ENCODE measurements around the gene IRX4. TPM values are rescaled to one million over a fixed set of nuclear protein-coding genes. Genes with fewer than 3 reads are reported as not detected.
"Not testable (repeated sequence)": the region's sequence is repeated elsewhere in the genome, so short reads cannot be mapped to it uniquely, and the experiment has no call there.

IRX4 gene
- total RNA-seq, 1 experiment from 2014 or later: 16.5 TPM

DNA sequence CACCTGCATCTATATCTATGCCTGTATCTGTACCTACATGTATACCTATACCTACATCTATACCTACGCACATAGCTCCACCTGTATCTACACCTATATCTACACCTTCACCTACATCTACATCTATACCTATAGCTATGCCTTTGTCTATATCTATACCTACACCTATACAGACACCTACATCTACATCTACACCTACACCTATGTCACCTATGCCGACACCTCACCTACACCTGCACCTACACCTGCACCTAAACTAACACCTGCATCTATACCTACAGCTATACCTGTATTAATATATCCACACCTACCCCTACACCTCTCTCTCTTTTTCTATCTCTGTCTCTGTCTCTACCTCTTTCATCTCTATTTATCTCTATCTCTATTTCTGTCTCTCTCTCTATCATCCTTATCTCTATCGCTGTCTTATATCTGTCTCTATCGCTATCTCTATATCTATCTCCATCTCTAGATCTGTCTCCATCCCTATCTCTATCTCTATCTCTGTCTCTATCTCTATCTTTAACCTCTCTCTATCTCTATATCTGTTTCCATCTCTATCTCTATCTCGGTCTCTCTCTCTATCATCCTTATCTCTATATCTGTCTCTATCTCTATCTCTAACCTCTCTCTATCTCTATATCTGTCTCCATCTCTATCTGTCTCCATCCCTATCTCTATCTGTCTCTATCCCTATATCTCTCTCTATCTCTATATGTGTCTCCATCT lies 37.9 kb downstream of the IRX4 start:
- intact Hi-C loops (cut with micrococcal nuclease): no loop called here
- no TSS peak for BruUV-seq (replicated peaks)
- no peak for ATAC-seq

DNA sequence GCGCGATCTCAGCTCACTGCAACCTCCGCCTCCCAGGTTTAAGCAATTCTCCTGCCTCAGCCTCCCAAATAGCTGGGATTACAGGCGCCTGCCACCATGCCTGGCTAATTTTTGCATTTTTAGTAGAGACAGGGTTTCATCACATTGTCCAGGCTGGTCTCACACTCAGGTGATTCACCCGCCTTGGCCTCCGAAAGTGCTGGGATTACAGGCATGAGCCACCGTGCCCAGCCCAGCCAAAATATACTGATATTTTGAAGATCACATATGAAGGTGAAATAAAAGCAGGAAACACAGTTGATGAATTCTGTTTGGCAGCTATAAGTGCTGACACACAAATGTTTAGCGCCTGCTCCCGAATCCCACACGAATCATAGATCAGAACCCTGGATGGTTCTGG lies 39.0 kb downstream of the IRX4 start:
- POLR2A ChIA-PET; BruUV-seq (replicated peaks); RAD21 ChIA-PET (ENCODE audit: low non-redundant PET in 1 of 2, low total read pairs in 2 of 2, uncharacterized antibody in 2 of 2, unreplicated experiment in 2 of 2): not testable (repeated sequence)

More for the DNA sequence above, 37.9 kb downstream of the IRX4 start:
- Histone ChIP-seq H4K20me1 (ENCODE audit: insufficient read depth) (no peaks in the 10 kb centered on the region), H3K9me2 (ENCODE audit: insufficient read depth) (no peaks in the 10 kb centered on the region), H3K27me3 (ENCODE audit: insufficient read depth, low read length) (peaks cover 4% of the 10 kb centered on the region; the same call in 1 of the 2 replicates), H3K4me3 (replicated peaks in 1 of 2; ENCODE audit: low read depth in 1 of 2, low read length in 2 of 2) (no peak overlapping the region), H3K36me3 (ENCODE audit: control insufficient read depth in 1 of 2, insufficient read depth in 2 of 2, low read length in 2 of 2) (no peaks in the 10 kb centered on the region), H2AFZ (ENCODE audit: low read depth, low read length, poor library complexity, severe bottlenecking) (no peak overlapping the region), H3K9me3 (ENCODE audit: control insufficient read depth in 1 of 2, insufficient read depth in 1 of 2, low read depth in 1 of 2, low read length in 2 of 2) (no peaks in the 10 kb centered on the region), H3K79me2 (ENCODE audit: insufficient read depth, low read length) (no peaks in the 10 kb centered on the region), H3K4me2 (ENCODE audit: low read length) (no peak overlapping the region), H3K4me1 (ENCODE audit: control insufficient read depth in 1 of 2, insufficient read depth in 2 of 2, low read length in 2 of 2) (no peaks in the 10 kb centered on the region), H3K27ac (ENCODE audit: low read depth, low read length) (no peak overlapping the region), H3K9ac (ENCODE audit: low read length) (no peak overlapping the region)
- TF ChIP-seq JUND (IDR thresholded peaks at IDR 0.05) (no peak), SIN3A (IDR thresholded peaks at IDR 0.05; ENCODE audit: low read depth) (no peak), SP1 (IDR thresholded peaks at IDR 0.05; ENCODE audit: low read depth) (no peak), ZFX (IDR thresholded peaks at IDR 0.05) (no peak), SRF (IDR thresholded peaks at IDR 0.05; ENCODE audit: low read depth) (no peak), ELF1 (IDR thresholded peaks at IDR 0.05; ENCODE audit: borderline replicate concordance, low read depth) (no peak), RAD21 (IDR thresholded peaks at IDR 0.05; ENCODE audit: low read depth) (no peak), POLR2AphosphoS5 (IDR thresholded peaks at IDR 0.05; ENCODE audit: low read depth, low read length) (no peak), ZNF274 (IDR thresholded peaks at IDR 0.05; ENCODE audit: low read depth, low read length) (no peak), EGR1 (IDR thresholded peaks at IDR 0.05; ENCODE audit: low read depth) (no peak), FOSL1 (IDR thresholded peaks at IDR 0.05; ENCODE audit: low read depth) (no peak), EZH2 (IDR thresholded peaks at IDR 0.05) (no peak)
- TF ChIP-seq, protein P1, sequence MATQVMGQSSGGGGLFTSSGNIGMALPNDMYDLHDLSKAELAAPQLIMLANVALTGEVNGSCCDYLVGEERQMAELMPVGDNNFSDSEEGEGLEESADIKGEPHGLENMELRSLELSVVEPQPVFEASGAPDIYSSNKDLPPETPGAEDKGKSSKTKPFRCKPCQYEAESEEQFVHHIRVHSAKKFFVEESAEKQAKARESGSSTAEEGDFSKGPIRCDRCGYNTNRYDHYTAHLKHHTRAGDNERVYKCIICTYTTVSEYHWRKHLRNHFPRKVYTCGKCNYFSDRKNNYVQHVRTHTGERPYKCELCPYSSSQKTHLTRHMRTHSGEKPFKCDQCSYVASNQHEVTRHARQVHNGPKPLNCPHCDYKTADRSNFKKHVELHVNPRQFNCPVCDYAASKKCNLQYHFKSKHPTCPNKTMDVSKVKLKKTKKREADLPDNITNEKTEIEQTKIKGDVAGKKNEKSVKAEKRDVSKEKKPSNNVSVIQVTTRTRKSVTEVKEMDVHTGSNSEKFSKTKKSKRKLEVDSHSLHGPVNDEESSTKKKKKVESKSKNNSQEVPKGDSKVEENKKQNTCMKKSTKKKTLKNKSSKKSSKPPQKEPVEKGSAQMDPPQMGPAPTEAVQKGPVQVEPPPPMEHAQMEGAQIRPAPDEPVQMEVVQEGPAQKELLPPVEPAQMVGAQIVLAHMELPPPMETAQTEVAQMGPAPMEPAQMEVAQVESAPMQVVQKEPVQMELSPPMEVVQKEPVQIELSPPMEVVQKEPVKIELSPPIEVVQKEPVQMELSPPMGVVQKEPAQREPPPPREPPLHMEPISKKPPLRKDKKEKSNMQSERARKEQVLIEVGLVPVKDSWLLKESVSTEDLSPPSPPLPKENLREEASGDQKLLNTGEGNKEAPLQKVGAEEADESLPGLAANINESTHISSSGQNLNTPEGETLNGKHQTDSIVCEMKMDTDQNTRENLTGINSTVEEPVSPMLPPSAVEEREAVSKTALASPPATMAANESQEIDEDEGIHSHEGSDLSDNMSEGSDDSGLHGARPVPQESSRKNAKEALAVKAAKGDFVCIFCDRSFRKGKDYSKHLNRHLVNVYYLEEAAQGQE (IDR thresholded peaks at IDR 0.05; ENCODE audit: low read depth): no peak
- TF ChIP-seq, protein P2, sequence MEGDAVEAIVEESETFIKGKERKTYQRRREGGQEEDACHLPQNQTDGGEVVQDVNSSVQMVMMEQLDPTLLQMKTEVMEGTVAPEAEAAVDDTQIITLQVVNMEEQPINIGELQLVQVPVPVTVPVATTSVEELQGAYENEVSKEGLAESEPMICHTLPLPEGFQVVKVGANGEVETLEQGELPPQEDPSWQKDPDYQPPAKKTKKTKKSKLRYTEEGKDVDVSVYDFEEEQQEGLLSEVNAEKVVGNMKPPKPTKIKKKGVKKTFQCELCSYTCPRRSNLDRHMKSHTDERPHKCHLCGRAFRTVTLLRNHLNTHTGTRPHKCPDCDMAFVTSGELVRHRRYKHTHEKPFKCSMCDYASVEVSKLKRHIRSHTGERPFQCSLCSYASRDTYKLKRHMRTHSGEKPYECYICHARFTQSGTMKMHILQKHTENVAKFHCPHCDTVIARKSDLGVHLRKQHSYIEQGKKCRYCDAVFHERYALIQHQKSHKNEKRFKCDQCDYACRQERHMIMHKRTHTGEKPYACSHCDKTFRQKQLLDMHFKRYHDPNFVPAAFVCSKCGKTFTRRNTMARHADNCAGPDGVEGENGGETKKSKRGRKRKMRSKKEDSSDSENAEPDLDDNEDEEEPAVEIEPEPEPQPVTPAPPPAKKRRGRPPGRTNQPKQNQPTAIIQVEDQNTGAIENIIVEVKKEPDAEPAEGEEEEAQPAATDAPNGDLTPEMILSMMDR (IDR thresholded peaks at IDR 0.05 in 2 of 3, conservative IDR thresholded peaks at IDR 0.05 in 1 of 3; ENCODE audit: borderline replicate concordance in 1 of 3, insufficient read depth in 1 of 3, low read depth in 2 of 3, low read length in 2 of 3): no peak
- ChIA-PET POLR2A (no interaction called here), CTCF (no interaction called here), RAD21 (ENCODE audit: low non-redundant PET in 1 of 2, low total read pairs in 2 of 2, uncharacterized antibody in 2 of 2, unreplicated experiment in 2 of 2) (no interaction called here)
- DNase-seq (ENCODE audit: low read depth, low spot score): no peak

More for the DNA sequence above, 39.0 kb downstream of the IRX4 start:
- CTCF ChIA-PET; ATAC-seq; H3K4me2 ChIP-seq (ENCODE audit: low read length); H3K4me1 ChIP-seq (ENCODE audit: control insufficient read depth in 1 of 2, insufficient read depth in 2 of 2, low read length in 2 of 2); H3K9ac ChIP-seq (ENCODE audit: low read length); H2AFZ ChIP-seq (ENCODE audit: low read depth, low read length, poor library complexity, severe bottlenecking); H3K27ac ChIP-seq (ENCODE audit: low read depth, low read length); H3K9me2 ChIP-seq (ENCODE audit: insufficient read depth); DNase-seq (ENCODE audit: low read depth, low spot score); H4K20me1 ChIP-seq (ENCODE audit: insufficient read depth); H3K9me3 ChIP-seq (ENCODE audit: control insufficient read depth in 1 of 2, insufficient read depth in 1 of 2, low read depth in 1 of 2, low read length in 2 of 2); intact Hi-C loops (cut with micrococcal nuclease); H3K27me3 ChIP-seq (ENCODE audit: insufficient read depth, low read length); H3K79me2 ChIP-seq (ENCODE audit: insufficient read depth, low read length); H3K4me3 ChIP-seq (replicated peaks in 1 of 2; ENCODE audit: low read depth in 1 of 2, low read length in 2 of 2); H3K36me3 ChIP-seq (ENCODE audit: control insufficient read depth in 1 of 2, insufficient read depth in 2 of 2, low read length in 2 of 2): not testable (repeated sequence)

Measured in HCT116 (cell line).